PC-9 (cell line): Measurements from ENCODE around the gene PLA2G2A. TPM values are rescaled to one million over a fixed set of nuclear protein-coding genes. Genes with fewer than 3 reads are reported as not detected.

ENCODE experiments used
- BruUV-seq: library from RNA; stranded (reverse); fragments of 400-500 nt; replicated peaks from 2 replicates; lab custom pipeline; 2021; lab: Mats Ljungman, UMichigan
- CTCF ChIA-PET: fragments of 300-600 bp; sonication (Branson Sonifier 250); formaldehyde crosslinking; loops from one replicate; lab custom pipeline; 2022; ENCODE audit warnings: antibody characterized with exemption; lab: Charles Lee
- POLR2A ChIA-PET: fragments of 300-600 bp; sonication (Branson Sonifier 250); formaldehyde crosslinking; loops from one replicate; lab custom pipeline; 2022; ENCODE audit warnings: antibody characterized with exemption; ENCODE audit not compliant: unreplicated experiment; lab: Charles Lee
- DNase-seq, 2 experiments: peaks; one replicate each; pipeline versions ENCODE4 v3.0.0 to v3.0.0-alpha.2; 2015 to 2022; ENCODE audit warnings: mixed read lengths in 1 of 2
- H2AFZ ChIP-seq: fragments of 200-600 bp; sonication (generic); 2 replicates; pipeline ENCODE4 v1.8.1; 2017; ENCODE audit warnings: antibody characterized with exemption
- H3F3A ChIP-seq: fragments of 200-600 bp; sonication (generic); 2 replicates; pipeline ENCODE4 v1.8.1; 2017; ENCODE audit warnings: antibody characterized with exemption, mild to moderate bottlenecking, low read depth; ENCODE audit not compliant: insufficient read depth
- H3K27ac ChIP-seq: fragments of 200-600 bp; sonication (generic); 2 replicates; pipeline ENCODE4 v1.6.1; 2016; ENCODE audit warnings: mixed run types
- H3K27me3 ChIP-seq: fragments of 200-600 bp; sonication (generic); 2 replicates; pipeline ENCODE4 v1.6.1; 2016; ENCODE audit warnings: low read depth, mixed run types; ENCODE audit not compliant: insufficient read depth
- H3K36me3 ChIP-seq: fragments of 200-600 bp; sonication (generic); 2 replicates; pipeline ENCODE4 v1.6.1; 2016; ENCODE audit warnings: low read depth, mixed run types
- H3K4me1 ChIP-seq: fragments of 200-600 bp; sonication (generic); replicated peaks from 2 replicates; pipeline ENCODE4 v1.6.1; 2016; ENCODE audit warnings: mixed run types; ENCODE audit not compliant: insufficient read depth
- H3K4me2 ChIP-seq: fragments of 200-600 bp; sonication (generic); 2 replicates; pipeline ENCODE4 v1.6.1; 2017; ENCODE audit warnings: mixed run types
- H3K4me3 ChIP-seq: fragments of 200-600 bp; sonication (generic); 2 replicates; pipeline ENCODE4 v1.6.1; 2016; ENCODE audit warnings: mixed run types
- H3K79me2 ChIP-seq: fragments of 200-600 bp; sonication (generic); 2 replicates; pipeline ENCODE4 v1.6.1; 2017; ENCODE audit warnings: low read depth, mixed run types
- H3K9me2 ChIP-seq: fragments of 200-600 bp; sonication (generic); 2 replicates; pipeline ENCODE4 v1.8.1; 2017; ENCODE audit warnings: mild to moderate bottlenecking; ENCODE audit not compliant: insufficient read depth
- H3K9me3 ChIP-seq: fragments of 200-600 bp; sonication (generic); 2 replicates; pipeline ENCODE4 v1.8.1; 2016; ENCODE audit warnings: low read depth; ENCODE audit not compliant: insufficient read depth
- H4K20me1 ChIP-seq: fragments of 200-600 bp; sonication (generic); 2 replicates; pipeline ENCODE4 v1.8.1; 2017; ENCODE audit not compliant: insufficient read depth
- EZH2 ChIP-seq: fragments of 200-600 bp; sonication (generic); IDR thresholded peaks from 2 replicates; pipeline ENCODE4 v1.8.0; 2017; ENCODE audit warnings: antibody characterized with exemption, low read depth
- intact Hi-C: fragments of 100-400 bp; cut with micrococcal nuclease; formaldehyde crosslinking; loops from one replicate; pipeline ENCODE4 v1.10.0; 2022; ENCODE audit not compliant: unreplicated experiment
- total RNA-seq: library from RNA; stranded (reverse); gene quantifications from 2 replicates; pipeline ENCODE4 v1.2.3, GENCODE V29; 2021
- TF ChIP-seq, protein P1 (sequence below): fragments of 200-600 bp; sonication (generic); conservative IDR thresholded peaks from 2 replicates; pipeline ENCODE4 v1.6.1; 2017; ENCODE audit warnings: mixed run types, antibody characterized with exemption, mild to moderate bottlenecking, moderate library complexity

Gene PLA2G2A
- total RNA-seq, 1 experiment from 2014 or later: not detected

GRCh38 chr1:19969898-19970660 lies 9.3 kb downstream of the PLA2G2A start:
- no peaks in the 10 kb centered on the region for H4K20me1 ChIP-seq
- H3K27me3 ChIP-seq: no peaks in the 10 kb centered on the region
- ChIA-PET CTCF (no interaction called here), POLR2A (no interaction called here)
- no peaks in the 10 kb centered on the region for H3K9me3 ChIP-seq
- TF ChIP-seq, protein P1, sequence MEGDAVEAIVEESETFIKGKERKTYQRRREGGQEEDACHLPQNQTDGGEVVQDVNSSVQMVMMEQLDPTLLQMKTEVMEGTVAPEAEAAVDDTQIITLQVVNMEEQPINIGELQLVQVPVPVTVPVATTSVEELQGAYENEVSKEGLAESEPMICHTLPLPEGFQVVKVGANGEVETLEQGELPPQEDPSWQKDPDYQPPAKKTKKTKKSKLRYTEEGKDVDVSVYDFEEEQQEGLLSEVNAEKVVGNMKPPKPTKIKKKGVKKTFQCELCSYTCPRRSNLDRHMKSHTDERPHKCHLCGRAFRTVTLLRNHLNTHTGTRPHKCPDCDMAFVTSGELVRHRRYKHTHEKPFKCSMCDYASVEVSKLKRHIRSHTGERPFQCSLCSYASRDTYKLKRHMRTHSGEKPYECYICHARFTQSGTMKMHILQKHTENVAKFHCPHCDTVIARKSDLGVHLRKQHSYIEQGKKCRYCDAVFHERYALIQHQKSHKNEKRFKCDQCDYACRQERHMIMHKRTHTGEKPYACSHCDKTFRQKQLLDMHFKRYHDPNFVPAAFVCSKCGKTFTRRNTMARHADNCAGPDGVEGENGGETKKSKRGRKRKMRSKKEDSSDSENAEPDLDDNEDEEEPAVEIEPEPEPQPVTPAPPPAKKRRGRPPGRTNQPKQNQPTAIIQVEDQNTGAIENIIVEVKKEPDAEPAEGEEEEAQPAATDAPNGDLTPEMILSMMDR: no peak
- TF ChIP-seq EZH2: no peak
- H2AFZ ChIP-seq: no peak overlapping the region
- H3K4me2 ChIP-seq: no peak overlapping the region
- H3K4me1 ChIP-seq: no peaks in the 10 kb centered on the region
- no peak for DNase-seq
- H3K79me2 ChIP-seq: no peaks in the 10 kb centered on the region
- no peaks in the 10 kb centered on the region for H3F3A ChIP-seq
- H3K36me3 ChIP-seq: no peaks in the 10 kb centered on the region
- intact Hi-C loops: no loop called here
- no TSS peak for BruUV-seq
- no peaks in the 10 kb centered on the region for H3K9me2 ChIP-seq
- no peak overlapping the region for H3K4me3 ChIP-seq
- no peak overlapping the region for H3K27ac ChIP-seq

DNA sequence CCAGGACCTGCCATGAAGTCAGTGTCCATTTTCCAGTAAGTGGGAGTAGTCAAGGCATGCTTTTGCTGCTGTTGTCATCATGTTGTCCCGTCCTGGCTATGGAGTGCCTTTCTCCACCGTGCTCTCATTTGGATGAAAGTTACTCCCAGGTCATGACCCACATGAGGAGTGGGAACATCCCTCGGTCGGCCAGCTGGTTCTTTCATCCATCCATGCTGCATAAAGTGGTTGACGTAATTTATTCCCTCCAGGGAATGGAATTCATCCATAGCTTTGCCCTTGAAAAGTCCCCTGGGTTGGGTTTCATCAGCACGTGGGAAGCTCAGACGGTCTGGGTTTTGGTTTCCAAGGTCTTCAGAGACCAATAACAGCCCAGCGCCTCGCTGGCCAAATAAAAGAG lies 11.6 kb downstream of the PLA2G2A start:
- H3K4me1 ChIP-seq: no peaks in the 10 kb centered on the region
- no peaks in the 10 kb centered on the region for H4K20me1 ChIP-seq
- H3K9me3 ChIP-seq: no peaks in the 10 kb centered on the region
- H3K79me2 ChIP-seq: no peaks in the 10 kb centered on the region
- TF ChIP-seq EZH2: no peak
- TF ChIP-seq, protein P1: no peak
- no peaks in the 10 kb centered on the region for H3F3A ChIP-seq
- ChIA-PET CTCF (no interaction called here), POLR2A (no interaction called here)
- no peak overlapping the region for H3K27ac ChIP-seq
- H3K27me3 ChIP-seq: no peaks in the 10 kb centered on the region
- H2AFZ ChIP-seq: no peak overlapping the region
- no peak overlapping the region for H3K4me2 ChIP-seq
- no peak for DNase-seq
- no peaks in the 10 kb centered on the region for H3K36me3 ChIP-seq
- intact Hi-C loops: no loop called here
- no TSS peak for BruUV-seq
- no peaks in the 10 kb centered on the region for H3K9me2 ChIP-seq
- H3K4me3 ChIP-seq: no peak overlapping the region

GRCh38 chr1:19964542-19964941 lies 14.9 kb downstream of the PLA2G2A start:
- H3K79me2 ChIP-seq: no peaks in the 10 kb centered on the region
- DNase-seq: no peak
- H3K9me3 ChIP-seq: no peaks in the 10 kb centered on the region
- H3K4me2 ChIP-seq: no peak overlapping the region
- TF ChIP-seq, protein P1: no peak
- TF ChIP-seq EZH2: no peak
- no peaks in the 10 kb centered on the region for H4K20me1 ChIP-seq
- BruUV-seq: no TSS peak
- intact Hi-C loops: no loop called here
- H3K4me3 ChIP-seq: no peak overlapping the region
- H3K27ac ChIP-seq: no peak overlapping the region
- no peaks in the 10 kb centered on the region for H3K9me2 ChIP-seq
- no peaks in the 10 kb centered on the region for H3K27me3 ChIP-seq
- H3F3A ChIP-seq: no peaks in the 10 kb centered on the region
- H2AFZ ChIP-seq: no peak overlapping the region
- no peaks in the 10 kb centered on the region for H3K4me1 ChIP-seq
- H3K36me3 ChIP-seq: no peaks in the 10 kb centered on the region
- CTCF ChIA-PET: no interaction called here
- POLR2A ChIA-PET: interaction anchor here (0.5 kb wide), 1 partner anchor 453 kb away, joined by 3 read pairs; no protein-coding TSS in a partner anchor
